Large intestine (tissue), 12 donors: Measurements from ENCODE around the gene SALL2. TPM values are rescaled to one million over a fixed set of nuclear protein-coding genes. Genes with fewer than 3 reads are reported as not detected.
"Not testable (repeated sequence)": the region's sequence is repeated elsewhere in the genome, so short reads cannot be mapped to it uniquely, and the experiment has no call there.

Experiments
- DNase-seq, 2 donors: peaks; one replicate each; pipeline versions ENCODE4 v3.0.0 to v3.0.0-alpha.2; 2013
- H3K27ac ChIP-seq: one replicate; pipeline ENCODE4 v1.5.1; 2013; ENCODE audit warnings: low read length
- H3K27me3 ChIP-seq: 2 replicates; pipeline ENCODE4 v1.6.1; 2013; ENCODE audit warnings: low read length; ENCODE audit not compliant: control insufficient read depth, insufficient read depth
- H3K36me3 ChIP-seq: 2 replicates; pipeline ENCODE4 v1.6.1; 2013; ENCODE audit warnings: low read length; ENCODE audit not compliant: control insufficient read depth, insufficient read depth
- H3K4me1 ChIP-seq: one replicate; pipeline ENCODE4 v1.6.1; 2013; ENCODE audit warnings: low read length; ENCODE audit not compliant: control insufficient read depth, insufficient read depth
- H3K4me3 ChIP-seq: one replicate; pipeline ENCODE4 v1.5.1; 2013; ENCODE audit warnings: low read length
- H3K9me3 ChIP-seq: one replicate; pipeline ENCODE4 v1.6.1; 2013; ENCODE audit warnings: mild to moderate bottlenecking, low read depth, low read length, moderate library complexity; ENCODE audit not compliant: control insufficient read depth
- WGBS: methylation state at CpG from one replicate; pipeline ENCODE4 v1.1.5; 2013; ENCODE audit warnings: low lambda C conversion rate; ENCODE audit not compliant: insufficient coverage; 5-methylcytosine and 5-hydroxymethylcytosine counted together
- long read RNA-seq, 11 donors: transcript quantifications; one replicate each; lab custom pipeline, GENCODE V29; 2026
- polyA plus RNA-seq: library from polyadenylated mRNA; unstranded; fragments of 120-200 nt; gene quantifications from one replicate; pipeline ENCODE4 v1.2.1, GENCODE V29; 2013

SALL2 gene
- polyA plus RNA-seq, result 10.2 TPM
- long read RNA-seq, donor 1, partial matches to known transcripts, result 0 of 2 reads
- long read RNA-seq, donor 1, other reads (novel, unspliced or antisense), result 0 of 2 reads
- long read RNA-seq, donor 2, result 0 reads
- long read RNA-seq, donor 3, result 0 reads
- long read RNA-seq, donor 4, partial matches to known transcripts, result 0 of 1 reads
- long read RNA-seq, donor 4, other reads (novel, unspliced or antisense), result 0 of 1 reads
- long read RNA-seq, donor 5, partial matches to known transcripts, result 0 of 1 reads
- long read RNA-seq, donor 5, other reads (novel, unspliced or antisense), result 0 of 1 reads
- long read RNA-seq, donor 6, partial matches to known transcripts, result 0 of 4 reads
- long read RNA-seq, donor 6, other reads (novel, unspliced or antisense), result 0 of 4 reads
- long read RNA-seq, donor 7, partial matches to known transcripts, result 0 of 1 reads
- long read RNA-seq, donor 7, other reads (novel, unspliced or antisense), result 0 of 1 reads
- long read RNA-seq, donor 8, partial matches to known transcripts, result 0 of 4 reads
- long read RNA-seq, donor 8, other reads (novel, unspliced or antisense), result 0 of 4 reads
- long read RNA-seq, donor 9, partial matches to known transcripts, result 0 of 1 reads
- long read RNA-seq, donor 9, other reads (novel, unspliced or antisense), result 0 of 1 reads
- long read RNA-seq, donor 10, partial matches to known transcripts, result 0 of 4 reads
- long read RNA-seq, donor 10, other reads (novel, unspliced or antisense), result 0 of 4 reads
- long read RNA-seq, donor 11, partial matches to known transcripts, result 0 of 2 reads
- long read RNA-seq, donor 11, other reads (novel, unspliced or antisense), result 0 of 2 reads

DNA sequence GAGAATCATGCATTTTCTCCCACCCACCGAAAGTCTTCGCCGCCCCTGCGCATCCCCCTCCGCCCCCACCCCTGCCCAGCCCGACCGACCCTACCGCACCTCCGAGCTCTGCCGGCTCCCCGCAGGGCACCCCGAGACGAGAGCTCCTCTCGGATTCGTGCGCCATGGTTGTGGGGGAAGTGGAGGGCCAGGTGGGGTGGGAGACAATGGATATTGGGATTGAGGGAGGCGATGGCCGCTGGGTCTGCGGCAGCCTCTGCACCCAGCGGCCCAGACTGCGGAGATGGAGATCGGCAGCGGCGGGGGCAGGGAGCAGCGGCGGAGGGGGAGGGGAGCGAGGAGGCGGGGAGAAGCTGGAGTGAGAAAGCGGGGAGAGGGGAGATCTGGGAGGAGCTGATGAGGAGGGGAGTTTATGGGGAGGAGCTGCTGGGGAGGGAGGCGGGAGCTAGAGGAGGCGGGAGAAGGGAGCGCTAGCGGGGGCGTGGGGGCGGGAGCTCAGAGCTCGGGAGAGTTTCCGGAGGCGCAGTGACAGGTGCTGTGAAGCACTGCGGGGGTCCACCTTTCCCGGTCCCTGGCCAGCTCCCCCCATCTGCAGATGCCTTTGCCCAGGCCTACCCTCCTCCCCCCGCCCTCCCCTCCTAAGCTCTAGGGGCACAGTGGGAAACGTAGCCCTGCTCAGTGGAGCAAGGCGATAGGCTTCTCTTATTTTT is at the start of gene SALL2:
Gene SALL2, minus strand, starts transcription at position 385 of the 710 bp plus-strand sequence. Its CDS starts 219 bp downstream, at position 166.
- H3K27ac ChIP-seq, result no peak within 1 kb of the TSS
- peak within 1 kb of the TSS; percentile 77 for H3K4me3 ChIP-seq
- no CpG with 5 or more reads among the region's 43 CpGs for WGBS
- H3K36me3 ChIP-seq, result no peaks in the 10 kb centered on the region
- DNase-seq, result peak; percentile 77 to 80
- peaks cover 4% of the 10 kb centered on the region for H3K4me1 ChIP-seq
- no peaks in the 10 kb centered on the region for H3K27me3 ChIP-seq
- H3K9me3 ChIP-seq, result no peaks in the 10 kb centered on the region

GRCh38 chr14:21575661-21576060 is 49.5 kb upstream of the SALL2 start:
- no peak for DNase-seq
- no peak overlapping the region for H3K27ac ChIP-seq
- H3K9me3 ChIP-seq, result peaks cover 3% of the 10 kb centered on the region
- no peaks in the 10 kb centered on the region for H3K27me3 ChIP-seq
- 94% methylated on average over 2 of the region's 6 CpGs for whole genome bisulfite sequencing
- no peaks in the 10 kb centered on the region for H3K36me3 ChIP-seq
- no peak overlapping the region for H3K4me3 ChIP-seq
- H3K4me1 ChIP-seq, result no peaks in the 10 kb centered on the region

DNA sequence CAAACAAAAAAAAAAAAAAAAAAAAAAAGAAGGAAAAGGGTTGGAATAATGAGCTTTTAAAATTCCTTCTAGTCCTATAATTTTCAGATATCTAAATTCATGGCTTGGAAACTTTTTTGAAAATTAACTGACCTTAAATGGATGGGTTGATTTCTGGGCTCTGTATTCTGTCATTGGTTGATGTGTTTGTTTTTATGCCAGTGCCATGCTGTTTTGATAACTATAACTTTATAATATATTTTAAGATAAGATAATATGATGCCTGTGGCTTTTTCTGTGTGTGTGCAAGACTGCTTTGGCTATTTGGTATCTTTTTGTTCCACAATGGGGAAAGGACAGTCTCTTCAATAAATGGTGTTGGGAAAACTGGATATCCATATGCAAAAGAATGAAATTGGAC is 46.5 kb upstream of the SALL2 start:
- Histone ChIP-seq H3K27me3 (no peaks in the 10 kb centered on the region), H3K4me3 (no peak overlapping the region), H3K4me1 (no peaks in the 10 kb centered on the region), H3K27ac (no peak overlapping the region), H3K36me3 (no peaks in the 10 kb centered on the region), H3K9me3 (peaks cover 3% of the 10 kb centered on the region)
- DNase-seq, result no peak

DNA sequence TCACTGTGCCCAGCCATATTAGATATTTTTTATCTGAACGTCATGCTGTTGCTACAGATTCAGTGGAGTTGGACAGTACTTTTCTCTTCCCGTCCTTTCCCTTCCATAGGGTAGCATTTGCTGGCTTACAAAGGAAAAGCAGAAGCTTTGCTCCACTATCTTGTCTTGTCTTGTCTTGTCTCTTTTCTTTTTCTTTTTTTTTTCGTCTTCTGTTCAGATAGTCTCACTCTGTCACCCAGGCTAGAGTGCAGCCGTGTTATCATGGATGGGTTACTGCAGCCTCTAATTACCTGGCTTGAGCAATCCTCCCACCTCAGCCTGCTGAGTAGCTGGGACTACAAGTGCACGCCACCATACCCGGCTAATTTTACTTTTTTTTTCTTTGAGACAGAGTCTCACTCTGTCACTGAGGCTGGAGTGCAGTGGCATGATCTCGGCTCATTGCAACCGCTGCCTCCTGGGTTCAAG is 32.6 kb upstream of the SALL2 start:
- no peaks in the 10 kb centered on the region for H3K36me3 ChIP-seq
- peaks cover 8% of the 10 kb centered on the region for H3K4me1 ChIP-seq
- no peak overlapping the region for H3K4me3 ChIP-seq
- whole genome bisulfite sequencing, result 59% methylated on average over 4 of the region's 8 CpGs
- no peak overlapping the region for H3K27ac ChIP-seq
- DNase-seq, result peak; percentile 47 to 61
- H3K9me3 ChIP-seq, result no peaks in the 10 kb centered on the region
- no peaks in the 10 kb centered on the region for H3K27me3 ChIP-seq

DNA sequence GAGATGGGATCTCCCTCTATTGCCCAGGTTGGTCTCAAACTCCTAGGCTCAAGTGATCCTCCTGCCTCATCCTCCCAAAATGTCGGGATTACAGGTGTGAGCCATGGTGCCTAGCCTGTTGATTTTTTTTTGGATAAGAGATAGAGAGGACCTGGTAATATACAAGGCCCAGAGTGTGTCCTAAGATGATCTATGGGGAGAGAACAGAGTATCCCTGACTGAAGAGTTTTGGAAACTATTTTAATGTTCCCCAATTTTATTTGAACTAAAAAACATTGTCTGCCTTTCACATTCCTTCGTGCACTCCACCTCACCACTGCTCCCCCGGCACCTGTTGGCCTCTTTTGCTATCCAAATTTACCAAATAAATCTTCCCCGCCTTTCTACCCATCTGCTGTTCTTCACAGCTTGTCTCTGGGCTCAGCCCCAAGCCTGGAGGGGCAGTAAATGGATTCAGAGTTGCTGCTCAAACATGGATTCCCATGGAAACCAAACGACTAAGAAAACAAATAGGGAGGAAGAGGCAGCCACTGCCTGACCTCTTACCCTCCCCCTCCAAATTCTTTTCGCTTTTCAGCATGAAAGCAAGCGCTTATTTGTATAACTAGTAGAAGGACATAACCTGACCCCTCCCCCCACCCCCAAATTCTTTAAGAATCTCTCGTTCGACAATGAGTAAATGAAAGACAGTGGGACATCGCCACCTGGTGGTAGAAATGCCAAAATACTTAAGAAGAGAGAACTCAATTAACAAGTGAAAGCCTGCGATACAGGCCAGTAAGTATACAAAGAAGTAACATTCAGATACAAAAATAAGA is 31.1 kb upstream of the SALL2 start:
- peak; percentile 81 to 83 for DNase-seq
- Histone ChIP-seq H3K4me1 (peaks cover 8% of the 10 kb centered on the region), H3K27ac (no peak overlapping the region), H3K9me3 (no peaks in the 10 kb centered on the region), H3K27me3 (no peaks in the 10 kb centered on the region), H3K36me3 (no peaks in the 10 kb centered on the region), H3K4me3 (peak overlapping the region; percentile 30)
- WGBS, result 9% methylated on average over 4 of the region's 11 CpGs

GRCh38 chr14:21556378-21557083 is 30.4 kb upstream of the SALL2 start:
- 100% methylated on average over 1 of the region's 5 CpGs for WGBS
- Histone ChIP-seq H3K9me3 (no peaks in the 10 kb centered on the region), H3K4me1 (peaks cover 8% of the 10 kb centered on the region), H3K36me3 (no peaks in the 10 kb centered on the region), H3K4me3 (no peak overlapping the region), H3K27me3 (no peaks in the 10 kb centered on the region), H3K27ac (no peak overlapping the region)
- DNase-seq, result no peak

DNA sequence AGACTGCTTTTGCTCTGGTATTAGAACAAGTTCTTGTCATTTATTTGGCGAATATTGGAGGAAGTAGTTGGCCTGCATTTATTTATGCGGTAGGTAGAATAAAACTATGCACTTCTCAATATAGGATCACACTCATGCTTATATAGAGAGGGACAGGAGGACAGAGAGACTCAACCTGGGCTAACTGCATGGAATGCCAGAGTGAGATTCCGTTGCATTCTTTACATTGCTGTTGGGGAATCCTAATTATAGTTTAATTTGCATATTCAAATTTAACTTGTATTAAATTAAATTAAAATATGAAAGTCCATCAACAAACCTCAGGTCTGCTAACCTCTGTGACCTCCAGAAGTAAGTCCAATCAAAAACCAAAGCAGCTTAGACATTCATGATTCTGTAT is 27.1 kb upstream of the SALL2 start:
- Histone ChIP-seq H3K27ac (no peak overlapping the region), H3K9me3 (no peaks in the 10 kb centered on the region), H3K27me3 (no peaks in the 10 kb centered on the region), H3K4me1 (peaks cover 8% of the 10 kb centered on the region), H3K4me3 (no peak overlapping the region), H3K36me3 (no peaks in the 10 kb centered on the region)
- 100% methylated on average over 1 of the region's 3 CpGs for WGBS
- DNase-seq, result no peak

DNA sequence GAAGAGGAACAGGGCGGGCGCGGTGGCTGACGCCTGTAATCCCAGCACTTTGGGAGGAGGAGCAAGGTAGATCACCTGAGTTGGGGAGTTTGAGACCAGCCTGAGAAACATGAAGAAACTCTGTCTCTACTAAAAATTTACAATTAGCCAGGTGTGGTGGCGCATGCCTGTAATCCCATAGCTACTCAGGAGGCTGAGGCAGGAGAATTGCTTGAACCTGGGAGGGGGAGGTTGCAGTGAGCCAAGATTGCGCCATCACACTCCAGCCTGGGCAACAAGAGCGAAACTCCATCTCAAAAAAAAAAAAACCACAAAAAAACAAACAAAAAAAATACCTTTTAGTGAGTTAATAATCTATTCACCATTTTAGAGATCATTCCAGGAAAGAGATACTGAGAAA is 18.4 kb upstream of the SALL2 start:
- not testable (repeated sequence) for H3K27me3 ChIP-seq, DNase-seq, H3K27ac ChIP-seq, H3K36me3 ChIP-seq, H3K9me3 ChIP-seq, H3K4me1 ChIP-seq, H3K4me3 ChIP-seq
- WGBS, result no CpG with 5 or more reads among the region's 7 CpGs

- 13% methylated on average over 1 of the region's 5 CpGs for WGBS
- Histone ChIP-seq H3K27me3 (peaks cover 2% of the 10 kb centered on the region), H3K36me3 (no peaks in the 10 kb centered on the region)
These were observed 17.8 kb upstream of the SALL2 start for GRCh38 chr14:21543963-21544362.

More at GRCh38 chr14:21543963-21544362, 17.8 kb upstream of the SALL2 start:
- no peak overlapping the region for H3K4me3 ChIP-seq
- no peak overlapping the region for H3K27ac ChIP-seq
- no peaks in the 10 kb centered on the region for H3K9me3 ChIP-seq
- no peaks in the 10 kb centered on the region for H3K4me1 ChIP-seq
- DNase-seq, result no peak
